ENCODE data around the gene MX2. TPM values are rescaled to one million over a fixed set of nuclear protein-coding genes. Genes with fewer than 3 reads are reported as not detected.

MX2 gene
- total and polyA plus RNA-seq, 2 of the 8 experiments (the other 6 are each of a cell fraction or from before 2014, with no cell fraction given) = 3.1 to 8.9 TPM

DNA sequence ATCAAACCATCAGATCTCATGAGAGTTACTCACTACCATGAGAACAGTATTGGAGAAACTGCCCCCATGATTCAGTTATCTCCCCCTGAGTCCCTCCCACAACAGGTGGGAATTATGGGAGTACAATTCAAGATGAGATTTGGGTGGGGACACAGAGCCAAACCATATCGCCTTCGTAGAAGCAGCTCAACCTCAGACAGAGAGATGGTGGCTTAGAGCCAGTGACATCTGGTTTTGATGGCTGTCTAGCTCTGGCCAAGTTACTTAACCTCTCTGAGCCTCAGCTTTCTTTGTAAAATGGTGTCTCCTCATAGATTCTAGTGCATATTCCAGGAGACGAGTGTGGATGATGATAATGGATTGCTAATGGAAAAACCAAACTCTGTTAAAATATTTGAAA, 91.4 kb downstream of the MX2 start (continued):
- TF ChIP-seq, protein P1, sequence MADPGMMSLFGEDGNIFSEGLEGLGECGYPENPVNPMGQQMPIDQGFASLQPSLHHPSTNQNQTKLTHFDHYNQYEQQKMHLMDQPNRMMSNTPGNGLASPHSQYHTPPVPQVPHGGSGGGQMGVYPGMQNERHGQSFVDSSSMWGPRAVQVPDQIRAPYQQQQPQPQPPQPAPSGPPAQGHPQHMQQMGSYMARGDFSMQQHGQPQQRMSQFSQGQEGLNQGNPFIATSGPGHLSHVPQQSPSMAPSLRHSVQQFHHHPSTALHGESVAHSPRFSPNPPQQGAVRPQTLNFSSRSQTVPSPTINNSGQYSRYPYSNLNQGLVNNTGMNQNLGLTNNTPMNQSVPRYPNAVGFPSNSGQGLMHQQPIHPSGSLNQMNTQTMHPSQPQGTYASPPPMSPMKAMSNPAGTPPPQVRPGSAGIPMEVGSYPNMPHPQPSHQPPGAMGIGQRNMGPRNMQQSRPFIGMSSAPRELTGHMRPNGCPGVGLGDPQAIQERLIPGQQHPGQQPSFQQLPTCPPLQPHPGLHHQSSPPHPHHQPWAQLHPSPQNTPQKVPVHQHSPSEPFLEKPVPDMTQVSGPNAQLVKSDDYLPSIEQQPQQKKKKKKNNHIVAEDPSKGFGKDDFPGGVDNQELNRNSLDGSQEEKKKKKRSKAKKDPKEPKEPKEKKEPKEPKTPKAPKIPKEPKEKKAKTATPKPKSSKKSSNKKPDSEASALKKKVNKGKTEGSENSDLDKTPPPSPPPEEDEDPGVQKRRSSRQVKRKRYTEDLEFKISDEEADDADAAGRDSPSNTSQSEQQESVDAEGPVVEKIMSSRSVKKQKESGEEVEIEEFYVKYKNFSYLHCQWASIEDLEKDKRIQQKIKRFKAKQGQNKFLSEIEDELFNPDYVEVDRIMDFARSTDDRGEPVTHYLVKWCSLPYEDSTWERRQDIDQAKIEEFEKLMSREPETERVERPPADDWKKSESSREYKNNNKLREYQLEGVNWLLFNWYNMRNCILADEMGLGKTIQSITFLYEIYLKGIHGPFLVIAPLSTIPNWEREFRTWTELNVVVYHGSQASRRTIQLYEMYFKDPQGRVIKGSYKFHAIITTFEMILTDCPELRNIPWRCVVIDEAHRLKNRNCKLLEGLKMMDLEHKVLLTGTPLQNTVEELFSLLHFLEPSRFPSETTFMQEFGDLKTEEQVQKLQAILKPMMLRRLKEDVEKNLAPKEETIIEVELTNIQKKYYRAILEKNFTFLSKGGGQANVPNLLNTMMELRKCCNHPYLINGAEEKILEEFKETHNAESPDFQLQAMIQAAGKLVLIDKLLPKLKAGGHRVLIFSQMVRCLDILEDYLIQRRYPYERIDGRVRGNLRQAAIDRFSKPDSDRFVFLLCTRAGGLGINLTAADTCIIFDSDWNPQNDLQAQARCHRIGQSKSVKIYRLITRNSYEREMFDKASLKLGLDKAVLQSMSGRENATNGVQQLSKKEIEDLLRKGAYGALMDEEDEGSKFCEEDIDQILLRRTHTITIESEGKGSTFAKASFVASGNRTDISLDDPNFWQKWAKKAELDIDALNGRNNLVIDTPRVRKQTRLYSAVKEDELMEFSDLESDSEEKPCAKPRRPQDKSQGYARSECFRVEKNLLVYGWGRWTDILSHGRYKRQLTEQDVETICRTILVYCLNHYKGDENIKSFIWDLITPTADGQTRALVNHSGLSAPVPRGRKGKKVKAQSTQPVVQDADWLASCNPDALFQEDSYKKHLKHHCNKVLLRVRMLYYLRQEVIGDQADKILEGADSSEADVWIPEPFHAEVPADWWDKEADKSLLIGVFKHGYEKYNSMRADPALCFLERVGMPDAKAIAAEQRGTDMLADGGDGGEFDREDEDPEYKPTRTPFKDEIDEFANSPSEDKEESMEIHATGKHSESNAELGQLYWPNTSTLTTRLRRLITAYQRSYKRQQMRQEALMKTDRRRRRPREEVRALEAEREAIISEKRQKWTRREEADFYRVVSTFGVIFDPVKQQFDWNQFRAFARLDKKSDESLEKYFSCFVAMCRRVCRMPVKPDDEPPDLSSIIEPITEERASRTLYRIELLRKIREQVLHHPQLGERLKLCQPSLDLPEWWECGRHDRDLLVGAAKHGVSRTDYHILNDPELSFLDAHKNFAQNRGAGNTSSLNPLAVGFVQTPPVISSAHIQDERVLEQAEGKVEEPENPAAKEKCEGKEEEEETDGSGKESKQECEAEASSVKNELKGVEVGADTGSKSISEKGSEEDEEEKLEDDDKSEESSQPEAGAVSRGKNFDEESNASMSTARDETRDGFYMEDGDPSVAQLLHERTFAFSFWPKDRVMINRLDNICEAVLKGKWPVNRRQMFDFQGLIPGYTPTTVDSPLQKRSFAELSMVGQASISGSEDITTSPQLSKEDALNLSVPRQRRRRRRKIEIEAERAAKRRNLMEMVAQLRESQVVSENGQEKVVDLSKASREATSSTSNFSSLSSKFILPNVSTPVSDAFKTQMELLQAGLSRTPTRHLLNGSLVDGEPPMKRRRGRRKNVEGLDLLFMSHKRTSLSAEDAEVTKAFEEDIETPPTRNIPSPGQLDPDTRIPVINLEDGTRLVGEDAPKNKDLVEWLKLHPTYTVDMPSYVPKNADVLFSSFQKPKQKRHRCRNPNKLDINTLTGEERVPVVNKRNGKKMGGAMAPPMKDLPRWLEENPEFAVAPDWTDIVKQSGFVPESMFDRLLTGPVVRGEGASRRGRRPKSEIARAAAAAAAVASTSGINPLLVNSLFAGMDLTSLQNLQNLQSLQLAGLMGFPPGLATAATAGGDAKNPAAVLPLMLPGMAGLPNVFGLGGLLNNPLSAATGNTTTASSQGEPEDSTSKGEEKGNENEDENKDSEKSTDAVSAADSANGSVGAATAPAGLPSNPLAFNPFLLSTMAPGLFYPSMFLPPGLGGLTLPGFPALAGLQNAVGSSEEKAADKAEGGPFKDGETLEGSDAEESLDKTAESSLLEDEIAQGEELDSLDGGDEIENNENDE (IDR thresholded peaks at IDR 0.05; ENCODE audit: insufficient replicate concordance, low read length) = no peak
- TF ChIP-seq, protein P2, sequence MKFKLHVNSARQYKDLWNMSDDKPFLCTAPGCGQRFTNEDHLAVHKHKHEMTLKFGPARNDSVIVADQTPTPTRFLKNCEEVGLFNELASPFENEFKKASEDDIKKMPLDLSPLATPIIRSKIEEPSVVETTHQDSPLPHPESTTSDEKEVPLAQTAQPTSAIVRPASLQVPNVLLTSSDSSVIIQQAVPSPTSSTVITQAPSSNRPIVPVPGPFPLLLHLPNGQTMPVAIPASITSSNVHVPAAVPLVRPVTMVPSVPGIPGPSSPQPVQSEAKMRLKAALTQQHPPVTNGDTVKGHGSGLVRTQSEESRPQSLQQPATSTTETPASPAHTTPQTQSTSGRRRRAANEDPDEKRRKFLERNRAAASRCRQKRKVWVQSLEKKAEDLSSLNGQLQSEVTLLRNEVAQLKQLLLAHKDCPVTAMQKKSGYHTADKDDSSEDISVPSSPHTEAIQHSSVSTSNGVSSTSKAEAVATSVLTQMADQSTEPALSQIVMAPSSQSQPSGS (IDR thresholded peaks at IDR 0.05; ENCODE audit: low read length) = no peak
- no peak for TF ChIP-seq TCF12 (IDR thresholded peaks at IDR 0.05; ENCODE audit: low read depth, low read length)
- TF ChIP-seq SIRT6 (IDR thresholded peaks at IDR 0.05; ENCODE audit: low read length) = no peak
